HUES64 (cell line): Measurements from ENCODE around the gene NUTM1.
A peak's percentile ranks its signal among the peaks of the same experiment; 100 is the strongest.

Experiments
- H3K27ac ChIP-seq: 2 replicates; pipeline ENCODE4 v1.7.0; 2013; ENCODE audit warnings: low read depth, low read length, inconsistent platforms
- H3K27me3 ChIP-seq: 2 replicates; pipeline ENCODE4 v1.6.1; 2013; ENCODE audit warnings: mild to moderate bottlenecking, low read length; ENCODE audit not compliant: insufficient read depth
- H3K36me3 ChIP-seq: 2 replicates; pipeline ENCODE4 v1.6.1; 2013; ENCODE audit warnings: mild to moderate bottlenecking, low read length; ENCODE audit not compliant: insufficient read depth
- H3K4me1 ChIP-seq: 2 replicates; pipeline ENCODE4 v1.6.1; 2013; ENCODE audit warnings: mild to moderate bottlenecking, low read length, moderate library complexity; ENCODE audit not compliant: insufficient read depth
- H3K4me3 ChIP-seq: 2 replicates; pipeline ENCODE4 v1.5.1; 2013; ENCODE audit warnings: mild to moderate bottlenecking, low read length, moderate library complexity
- H3K9ac ChIP-seq: 2 replicates; pipeline ENCODE4 v1.6.1; 2013; ENCODE audit warnings: mild to moderate bottlenecking, low read depth, low read length
- H3K9me3 ChIP-seq: 2 replicates; pipeline ENCODE4 v1.6.1; 2013; ENCODE audit warnings: low read depth, low read length; ENCODE audit not compliant: insufficient read depth
- whole genome bisulfite sequencing: fragments of 150-250, 120-280 bp; methylation state at CpG from one replicate; pipeline ENCODE4 v1.1.7; 2013; ENCODE audit warnings: missing lambda C conversion rate; 5-methylcytosine and 5-hydroxymethylcytosine counted together

Gene NUTM1

GRCh38 chr15:34357653-34358052 is 14.5 kb downstream of the NUTM1 start:
- peaks cover 6% of the 10 kb centered on the region; the same call in 1 of the 2 replicates for H3K4me1 ChIP-seq
- H3K9ac ChIP-seq = no peak overlapping the region
- 88% methylated on average over 1 of the region's 1 CpG for WGBS
- H3K36me3 ChIP-seq = peaks cover 73% of the 10 kb centered on the region
- no peaks in the 10 kb centered on the region for H3K9me3 ChIP-seq
- H3K27ac ChIP-seq = no peak overlapping the region
- H3K27me3 ChIP-seq = no peaks in the 10 kb centered on the region
- no peak overlapping the region for H3K4me3 ChIP-seq

- 80% methylated on average over 3 of the region's 3 CpGs for WGBS
- Histone ChIP-seq H3K9me3 (no peaks in the 10 kb centered on the region), H3K4me3 (no peak overlapping the region), H3K9ac (no peak overlapping the region), H3K36me3 (peaks cover 80% of the 10 kb centered on the region), H3K27me3 (no peaks in the 10 kb centered on the region), H3K27ac (no peak overlapping the region), H3K4me1 (peaks cover 6% of the 10 kb centered on the region; the same call in 1 of the 2 replicates)
Observed at GRCh38 chr15:34358367-34358766, 15.3 kb downstream of the NUTM1 start.

DNA sequence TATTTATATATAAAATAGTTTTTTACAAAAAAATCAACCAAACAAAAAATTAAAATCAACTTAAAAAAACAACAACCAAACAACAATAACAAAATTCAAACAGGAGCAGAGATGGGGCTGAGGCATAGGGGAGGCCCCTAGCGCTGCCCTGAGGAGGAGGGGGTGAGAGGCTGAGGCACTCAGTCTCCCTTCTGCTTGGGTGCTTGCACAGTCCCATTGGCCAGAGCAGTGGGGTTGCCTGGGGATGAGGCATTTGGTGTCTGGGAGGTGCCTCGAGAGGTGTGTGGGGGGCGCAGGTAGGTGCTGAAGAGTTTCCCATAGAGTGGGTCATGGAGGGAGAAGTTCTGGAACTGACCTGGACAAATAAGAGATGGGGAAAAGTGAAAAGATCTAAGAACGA is 15.8 kb downstream of the NUTM1 start:
- Histone ChIP-seq H3K27me3 (no peaks in the 10 kb centered on the region), H3K9ac (no peak overlapping the region), H3K27ac (no peak overlapping the region), H3K9me3 (no peaks in the 10 kb centered on the region), H3K4me3 (no peak overlapping the region), H3K36me3 (peaks cover 86% of the 10 kb centered on the region), H3K4me1 (peaks cover 4% of the 10 kb centered on the region; the same call in 1 of the 2 replicates)
- 98% methylated on average over 4 of the region's 4 CpGs for WGBS

DNA sequence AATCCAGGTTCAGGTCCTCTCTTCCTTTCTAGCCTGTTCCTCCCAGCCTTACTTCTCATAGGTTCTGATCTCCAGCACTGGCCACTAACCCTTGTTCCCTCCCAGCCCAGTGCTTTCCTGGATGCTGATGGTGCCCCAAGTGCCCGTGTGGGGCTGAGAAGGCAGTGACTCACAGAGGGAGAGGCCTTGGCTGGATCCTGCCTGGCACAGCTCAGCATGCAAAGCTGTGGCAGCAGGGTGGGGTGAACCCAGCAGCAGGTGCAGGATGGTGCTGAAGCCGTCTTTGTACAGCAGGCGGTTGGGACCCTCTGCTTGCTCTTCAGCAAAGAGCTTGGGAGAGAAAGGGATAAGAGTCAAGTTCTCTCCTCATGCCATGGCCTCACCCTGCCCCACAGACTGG is 16.3 kb downstream of the NUTM1 start:
- H3K27ac ChIP-seq = no peak overlapping the region
- H3K36me3 ChIP-seq = peaks cover 89% of the 10 kb centered on the region
- WGBS = 94% methylated on average over 3 of the region's 3 CpGs
- H3K27me3 ChIP-seq = no peaks in the 10 kb centered on the region
- H3K4me3 ChIP-seq = no peak overlapping the region
- no peaks in the 10 kb centered on the region for H3K4me1 ChIP-seq
- H3K9me3 ChIP-seq = no peaks in the 10 kb centered on the region
- H3K9ac ChIP-seq = no peak overlapping the region

DNA sequence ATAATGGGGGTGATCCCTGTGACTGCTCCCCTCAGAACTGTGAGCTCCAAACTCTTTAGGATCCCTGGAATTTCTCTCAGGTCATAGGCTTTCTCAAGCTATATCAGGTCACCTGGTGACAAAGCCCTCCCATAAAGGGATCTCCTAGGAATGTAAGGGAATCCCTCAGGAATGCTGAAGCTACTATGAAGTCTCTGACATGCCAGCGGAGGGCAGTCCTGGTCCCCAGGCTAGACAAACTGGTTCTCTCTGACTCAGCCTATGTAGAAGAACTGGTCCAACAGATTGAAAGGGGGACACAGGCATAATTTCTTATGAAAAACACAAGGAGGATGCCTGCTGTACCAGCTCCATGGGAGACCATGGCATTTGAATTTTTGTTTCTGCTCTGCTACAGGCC is 17.2 kb downstream of the NUTM1 start:
- WGBS = 75% methylated on average over 1 of the region's 1 CpG

GRCh38 chr15:34361278-34361677 is 18.2 kb downstream of the NUTM1 start:
- Histone ChIP-seq H3K4me1 (peaks cover 6% of the 10 kb centered on the region), H3K9ac (no peak overlapping the region), H3K27me3 (no peaks in the 10 kb centered on the region), H3K9me3 (no peaks in the 10 kb centered on the region), H3K36me3 (peaks cover 80% of the 10 kb centered on the region), H3K27ac (no peak overlapping the region), H3K4me3 (no peak overlapping the region)
- 97% methylated on average over 7 of the region's 7 CpGs for WGBS

More for the DNA sequence above, 17.2 kb downstream of the NUTM1 start:
- Histone ChIP-seq H3K4me3 (no peak overlapping the region), H3K27me3 (no peaks in the 10 kb centered on the region), H3K9ac (no peak overlapping the region), H3K4me1 (no peaks in the 10 kb centered on the region), H3K9me3 (no peaks in the 10 kb centered on the region), H3K27ac (no peak overlapping the region), H3K36me3 (peaks cover 85% of the 10 kb centered on the region)

DNA sequence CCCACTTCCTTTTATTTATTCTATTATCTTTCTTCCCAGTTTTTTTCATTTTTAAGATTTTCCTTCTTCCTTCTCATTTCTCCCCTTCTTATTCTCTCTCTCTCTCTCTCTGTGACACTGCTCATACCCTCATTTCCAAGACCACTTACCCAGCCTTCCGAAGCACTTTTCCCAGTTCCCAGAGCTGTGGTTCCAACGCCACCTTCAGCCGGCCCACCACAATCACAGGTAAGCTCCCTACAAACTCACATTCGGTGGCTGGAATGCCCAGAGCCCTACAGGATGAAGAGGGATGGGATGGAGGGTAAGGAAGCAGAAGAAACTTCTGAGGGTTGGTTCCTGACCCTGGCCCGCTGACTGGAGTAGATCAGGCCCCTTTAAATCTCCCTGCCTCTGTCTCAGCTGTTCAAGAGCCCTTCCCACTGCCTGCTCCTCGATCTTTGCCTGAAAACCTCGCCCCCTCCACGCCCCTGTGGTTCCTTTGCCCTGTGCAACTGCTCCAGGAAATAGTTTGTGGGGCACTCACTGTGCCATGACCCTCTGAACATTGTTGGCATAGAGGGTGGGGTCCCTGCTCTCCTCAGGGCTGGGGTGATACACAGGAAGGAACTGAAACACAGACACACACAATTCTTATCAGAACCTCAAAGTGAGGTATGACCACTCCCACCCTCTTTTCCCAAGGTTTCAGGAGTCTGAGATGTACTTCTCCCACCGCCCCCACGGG is 19.1 kb downstream of the NUTM1 start:
- Histone ChIP-seq H3K4me3 (no peak overlapping the region), H3K9ac (no peak overlapping the region), H3K4me1 (peaks cover 6% of the 10 kb centered on the region), H3K36me3 (peaks cover 72% of the 10 kb centered on the region), H3K9me3 (no peaks in the 10 kb centered on the region), H3K27ac (no peak overlapping the region), H3K27me3 (no peaks in the 10 kb centered on the region)
- WGBS = 90% methylated on average over 10 of the region's 10 CpGs

GRCh38 chr15:34364041-34364440 is 20.9 kb downstream of the NUTM1 start:
- H3K9ac ChIP-seq = no peak overlapping the region
- no peak overlapping the region for H3K27ac ChIP-seq
- no peaks in the 10 kb centered on the region for H3K27me3 ChIP-seq
- H3K9me3 ChIP-seq = no peaks in the 10 kb centered on the region
- no peak overlapping the region for H3K4me3 ChIP-seq
- H3K36me3 ChIP-seq = peaks cover 54% of the 10 kb centered on the region
- WGBS = 98% methylated on average over 8 of the region's 8 CpGs
- H3K4me1 ChIP-seq = peaks cover 6% of the 10 kb centered on the region

DNA sequence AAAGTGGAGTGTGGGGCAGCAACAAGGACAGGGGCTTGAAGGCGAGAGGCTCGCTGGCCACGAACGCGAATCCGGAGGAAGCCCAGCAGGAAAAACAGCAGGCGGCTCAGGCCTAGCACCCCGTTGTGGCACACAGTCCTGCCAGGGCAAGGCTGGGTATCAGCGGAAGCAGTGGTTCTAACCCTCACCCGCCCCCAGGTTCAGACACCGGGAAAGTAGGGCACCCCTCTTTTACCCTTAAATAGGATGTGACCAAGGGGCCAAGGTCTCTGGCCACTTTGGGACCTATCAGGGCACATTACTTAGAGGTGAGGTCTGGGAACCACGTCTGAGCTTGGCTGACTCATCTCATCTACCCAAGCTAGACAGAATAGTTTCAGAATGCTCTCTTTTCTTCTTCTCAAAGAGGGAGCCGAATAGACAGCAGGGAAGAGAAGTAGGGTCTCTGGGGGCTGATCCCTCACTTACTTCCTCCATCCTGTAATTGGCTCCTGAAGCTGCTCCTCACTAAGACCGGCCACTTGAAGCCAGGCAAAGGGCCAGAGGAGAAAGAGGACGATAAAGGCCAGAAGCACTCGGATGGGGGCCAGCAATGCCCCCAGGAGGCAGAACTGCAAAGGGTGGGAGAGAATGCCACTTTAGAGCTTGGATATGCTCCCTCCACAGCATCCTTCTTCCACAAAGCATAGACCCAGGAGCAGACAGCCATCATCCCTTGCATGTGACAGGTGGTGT is 22.1 kb downstream of the NUTM1 start:
- no peak overlapping the region for H3K9ac ChIP-seq
- H3K36me3 ChIP-seq = peaks cover 42% of the 10 kb centered on the region
- H3K4me1 ChIP-seq = peaks cover 6% of the 10 kb centered on the region
- peak overlapping the region; percentile 98 for H3K4me3 ChIP-seq
- H3K27ac ChIP-seq = no peak overlapping the region
- no peaks in the 10 kb centered on the region for H3K9me3 ChIP-seq
- WGBS = 86% methylated on average over 16 of the region's 16 CpGs
- H3K27me3 ChIP-seq = no peaks in the 10 kb centered on the region

- Histone ChIP-seq H3K4me3 (peak overlapping the region; percentile 98), H3K9ac (no peak overlapping the region), H3K4me1 (peaks cover 6% of the 10 kb centered on the region), H3K9me3 (no peaks in the 10 kb centered on the region), H3K27me3 (no peaks in the 10 kb centered on the region), H3K36me3 (peaks cover 37% of the 10 kb centered on the region), H3K27ac (no peak overlapping the region; the same call in 1 of the 2 replicates)
- 60% methylated on average over 5 of the region's 5 CpGs for WGBS
Observed at GRCh38 chr15:34365836-34366235, 22.7 kb downstream of the NUTM1 start.

DNA sequence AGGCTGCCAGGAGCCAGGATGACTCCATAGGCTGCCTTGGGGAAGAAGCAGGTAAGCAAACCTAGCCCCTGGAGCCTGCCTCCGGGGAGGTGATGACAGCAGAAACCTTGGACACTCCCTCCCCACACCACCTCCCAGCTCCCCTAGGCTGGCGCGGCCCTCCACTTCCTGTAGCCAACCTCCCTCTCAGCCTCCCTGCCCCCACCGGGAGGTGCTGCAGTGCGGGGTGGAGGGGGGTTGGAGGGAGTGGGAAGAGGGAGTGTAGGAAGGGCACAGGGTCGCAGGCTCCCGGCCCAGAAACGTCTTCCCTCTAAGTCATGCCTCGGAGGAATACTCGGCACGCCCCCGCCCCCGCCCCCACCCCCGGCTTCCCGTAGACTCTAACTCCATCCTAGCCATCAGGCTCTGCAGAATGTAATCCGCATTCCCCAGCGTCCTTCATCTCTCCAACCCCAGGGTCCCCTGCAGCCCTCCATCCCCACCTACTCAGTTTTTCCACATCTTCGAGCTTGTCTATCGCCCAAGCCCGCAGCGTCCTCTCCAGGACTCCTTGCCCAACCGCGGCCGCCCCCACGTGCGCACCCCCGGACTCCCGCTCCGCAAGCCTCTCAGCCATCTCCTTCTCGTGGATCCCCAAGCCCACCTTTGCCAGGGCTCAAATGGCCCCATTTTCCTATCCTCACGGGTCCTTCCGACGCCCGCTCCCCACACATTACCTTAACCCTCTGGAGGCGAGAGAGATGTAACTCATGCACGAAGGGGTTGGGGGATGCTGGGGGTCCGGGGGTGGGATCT is 23.4 kb downstream of the NUTM1 start:
- peak overlapping the region; percentile 80 for H3K27ac ChIP-seq
- no peaks in the 10 kb centered on the region for H3K27me3 ChIP-seq
- H3K4me3 ChIP-seq = peak overlapping the region; percentile 98
- H3K4me1 ChIP-seq = peaks cover 6% of the 10 kb centered on the region
- H3K9ac ChIP-seq = peak overlapping the region; percentile 97
- no peaks in the 10 kb centered on the region for H3K9me3 ChIP-seq
- under 1% methylated on average over 35 of the region's 37 CpGs for WGBS
- H3K36me3 ChIP-seq = peaks cover 30% of the 10 kb centered on the region
